ENCODE results near the gene NNT. TPM values are rescaled to one million over a fixed set of nuclear protein-coding genes. Genes with fewer than 3 reads are reported as not detected.

The NNT gene
- total and polyA plus RNA-seq, 2 of the 8 experiments (the other 6 are each of a cell fraction or from before 2014, with no cell fraction given): 11.0 to 22.2 TPM

DNA sequence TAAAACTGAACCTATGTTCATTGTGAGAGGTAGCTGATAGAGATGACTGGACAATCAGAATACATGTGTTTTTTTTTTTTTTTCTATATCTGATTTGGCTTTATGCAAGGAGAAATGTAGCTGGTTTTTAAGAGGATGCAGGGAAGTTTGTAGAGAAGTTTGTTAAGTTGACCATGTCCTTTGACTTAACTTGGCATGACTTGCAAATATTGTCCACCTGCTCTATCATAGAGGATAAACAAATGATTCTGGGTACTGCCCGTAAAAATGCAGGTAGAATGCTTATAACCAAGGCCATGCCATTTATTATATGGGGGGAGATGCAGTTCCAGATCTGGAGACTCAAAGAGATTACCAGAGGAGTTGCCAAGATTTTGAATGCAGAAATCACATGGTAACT lies 13.7 kb upstream of the NNT start:
- no peak overlapping the region for H3K9ac ChIP-seq (replicated peaks in 1 of 4; ENCODE audit: extremely low read depth in 1 of 4, low read depth in 3 of 4, low read length in 3 of 4)
- H3K36me3 ChIP-seq (ENCODE audit: control insufficient read depth in 2 of 4, insufficient read depth in 4 of 4, low read length in 3 of 4): no peaks in the 10 kb centered on the region
- 95% methylated on average over 1 of the region's 1 CpG; no CpG with 5 or more reads in 1 of the 2 experiments for WGBS, 2 experiments (ENCODE audit: extremely low coverage in 1 of 2, insufficient coverage in 1 of 2, insufficient read length in 1 of 2, insufficient replicate concordance in 2 of 2, low coverage in 1 of 2, low lambda C conversion rate in 2 of 2, missing lambda C conversion rate in 1 of 2)
- no peak overlapping the region for H2BK15ac ChIP-seq (ENCODE audit: low read length)
- no peaks in the 10 kb centered on the region for H4K20me1 ChIP-seq (replicated peaks in 1 of 2; ENCODE audit: control insufficient read depth in 1 of 2, insufficient read depth in 2 of 2, low read length in 2 of 2)
- H3K79me2 ChIP-seq (ENCODE audit: control insufficient read depth in 1 of 2, insufficient read depth in 2 of 2, low read length in 2 of 2): no peaks in the 10 kb centered on the region
- H3K4me3 ChIP-seq (ENCODE audit: extremely low read depth in 1 of 4, insufficient read depth in 2 of 4, low read depth in 3 of 4, low read length in 4 of 4): no peak overlapping the region
- no peak overlapping the region for H3K23ac ChIP-seq (ENCODE audit: insufficient read length)
- H4K5ac ChIP-seq (ENCODE audit: insufficient read length, low read depth, low read length): no peak overlapping the region
- no peak overlapping the region for H3K27ac ChIP-seq (ENCODE audit: low read depth, low read length)
- POLR2A ChIA-PET (ENCODE audit: partially characterized antibody): no interaction called here
- H3K27me3 ChIP-seq (replicated peaks in 1 of 4; ENCODE audit: control insufficient read depth in 3 of 4, extremely low read depth in 1 of 4, insufficient read depth in 3 of 4, low read length in 3 of 4): no peaks in the 10 kb centered on the region
- no peak overlapping the region for H4K8ac ChIP-seq (ENCODE audit: extremely low read depth, insufficient read depth, low read length)
- no peak overlapping the region for H2BK20ac ChIP-seq (ENCODE audit: low read length)
- H3K14ac ChIP-seq (ENCODE audit: insufficient read length): no peak overlapping the region
- H3K79me1 ChIP-seq (ENCODE audit: low read depth, low read length): no peaks in the 10 kb centered on the region
- no peaks in the 10 kb centered on the region for H3K23me2 ChIP-seq (ENCODE audit: low read depth, low read length)
- no peak overlapping the region for H2BK12ac ChIP-seq (ENCODE audit: low read depth, low read length)
- H3K56ac ChIP-seq (replicated peaks; ENCODE audit: insufficient read length, low read depth, low read length): no peak overlapping the region
- no peak overlapping the region for H3K4ac ChIP-seq (replicated peaks; ENCODE audit: insufficient read length, low read depth, low read length)
- no peak overlapping the region for H2AFZ ChIP-seq (ENCODE audit: low read length)
- DNase-seq (ENCODE audit: low read depth in 1 of 2, low spot score in 2 of 2) (no peak), FAIRE-seq (no peak)
- H2AK5ac ChIP-seq (ENCODE audit: low read depth, low read length): no peak overlapping the region
- no peak overlapping the region for H3K4me2 ChIP-seq (ENCODE audit: insufficient read depth in 1 of 2, low read depth in 2 of 2, low read length in 2 of 2)
- peaks cover 4 to 7% of the 10 kb centered on the region in 2 experiments for H3K9me3 ChIP-seq (ENCODE audit: insufficient read depth in 2 of 2, low read depth in 1 of 2, low read length in 1 of 2)
- no peak overlapping the region for H2BK5ac ChIP-seq (ENCODE audit: low read depth, low read length)
- no peak overlapping the region for H4K91ac ChIP-seq (replicated peaks; ENCODE audit: insufficient read length, low read length)
- no peak overlapping the region for H2BK120ac ChIP-seq (replicated peaks; ENCODE audit: low read depth, low read length)
- no peaks in the 10 kb centered on the region for H3K4me1 ChIP-seq (replicated peaks in 1 of 4; ENCODE audit: control insufficient read depth in 3 of 4, insufficient read depth in 4 of 4, low read length in 3 of 4)
- H3K18ac ChIP-seq (ENCODE audit: extremely low read depth, low read length): no peak overlapping the region
- CTCF ChIA-PET (ENCODE audit: partially characterized antibody): interaction anchor here (1.8 kb wide), 2 partner anchors 34 to 105 kb away, joined by 4 read pairs; partner anchors contain the start of gene TMEM267
- TF ChIP-seq SIN3A (conservative IDR thresholded peaks at IDR 0.05 in 1 of 2, IDR thresholded peaks at IDR 0.05 in 1 of 2; ENCODE audit: low read depth in 1 of 2, low read length in 2 of 2) (no peak), NRF1 (IDR thresholded peaks at IDR 0.05; ENCODE audit: low read depth, low read length) (no peak), CHD2 (IDR thresholded peaks at IDR 0.05; ENCODE audit: low read length) (no peak), CTBP2 (IDR thresholded peaks at IDR 0.05; ENCODE audit: borderline replicate concordance, insufficient read depth, insufficient read length, low read length) (no peak), KDM5A (IDR thresholded peaks at IDR 0.05; ENCODE audit: low read length) (no peak), BCL11A (IDR thresholded peaks at IDR 0.05; ENCODE audit: low read depth in 2 of 2, low read length in 2 of 2) (no peak), POLR2A (IDR thresholded peaks at IDR 0.05; ENCODE audit: control extremely low read depth in 1 of 2, low read depth in 2 of 2, low read length in 2 of 2) (no peak), CHD1 (IDR thresholded peaks at IDR 0.05; ENCODE audit: low read depth, low read length) (no peak)
- TF ChIP-seq, protein P1, sequence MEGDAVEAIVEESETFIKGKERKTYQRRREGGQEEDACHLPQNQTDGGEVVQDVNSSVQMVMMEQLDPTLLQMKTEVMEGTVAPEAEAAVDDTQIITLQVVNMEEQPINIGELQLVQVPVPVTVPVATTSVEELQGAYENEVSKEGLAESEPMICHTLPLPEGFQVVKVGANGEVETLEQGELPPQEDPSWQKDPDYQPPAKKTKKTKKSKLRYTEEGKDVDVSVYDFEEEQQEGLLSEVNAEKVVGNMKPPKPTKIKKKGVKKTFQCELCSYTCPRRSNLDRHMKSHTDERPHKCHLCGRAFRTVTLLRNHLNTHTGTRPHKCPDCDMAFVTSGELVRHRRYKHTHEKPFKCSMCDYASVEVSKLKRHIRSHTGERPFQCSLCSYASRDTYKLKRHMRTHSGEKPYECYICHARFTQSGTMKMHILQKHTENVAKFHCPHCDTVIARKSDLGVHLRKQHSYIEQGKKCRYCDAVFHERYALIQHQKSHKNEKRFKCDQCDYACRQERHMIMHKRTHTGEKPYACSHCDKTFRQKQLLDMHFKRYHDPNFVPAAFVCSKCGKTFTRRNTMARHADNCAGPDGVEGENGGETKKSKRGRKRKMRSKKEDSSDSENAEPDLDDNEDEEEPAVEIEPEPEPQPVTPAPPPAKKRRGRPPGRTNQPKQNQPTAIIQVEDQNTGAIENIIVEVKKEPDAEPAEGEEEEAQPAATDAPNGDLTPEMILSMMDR (IDR thresholded peaks at IDR 0.05; ENCODE audit: control extremely low read depth in 1 of 3, insufficient read depth in 1 of 3, low read depth in 1 of 3, low read length in 3 of 3): no peak
- TF ChIP-seq, protein P2, sequence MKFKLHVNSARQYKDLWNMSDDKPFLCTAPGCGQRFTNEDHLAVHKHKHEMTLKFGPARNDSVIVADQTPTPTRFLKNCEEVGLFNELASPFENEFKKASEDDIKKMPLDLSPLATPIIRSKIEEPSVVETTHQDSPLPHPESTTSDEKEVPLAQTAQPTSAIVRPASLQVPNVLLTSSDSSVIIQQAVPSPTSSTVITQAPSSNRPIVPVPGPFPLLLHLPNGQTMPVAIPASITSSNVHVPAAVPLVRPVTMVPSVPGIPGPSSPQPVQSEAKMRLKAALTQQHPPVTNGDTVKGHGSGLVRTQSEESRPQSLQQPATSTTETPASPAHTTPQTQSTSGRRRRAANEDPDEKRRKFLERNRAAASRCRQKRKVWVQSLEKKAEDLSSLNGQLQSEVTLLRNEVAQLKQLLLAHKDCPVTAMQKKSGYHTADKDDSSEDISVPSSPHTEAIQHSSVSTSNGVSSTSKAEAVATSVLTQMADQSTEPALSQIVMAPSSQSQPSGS (IDR thresholded peaks at IDR 0.05; ENCODE audit: low read length): no peak
